K562 (cell line): ENCODE measurements around the gene CAV1. TPM values are rescaled to one million over a fixed set of nuclear protein-coding genes. Genes with fewer than 3 reads are reported as not detected.
A peak's percentile ranks its signal among the peaks of the same experiment; 100 is the strongest.

Source experiments
- ATAC-seq: fragments of 200-7000 bp; cut with Tn5 transposase; 3 replicates; pipeline ENCODE4 v1.9.1; 2020; ENCODE audit warnings: moderate library complexity
- BruUV-seq: library from RNA; stranded (reverse); fragments of 400-500 nt; replicated peaks from 2 replicates; lab custom pipeline; 2021; lab: Mats Ljungman, UMichigan
- CTCF ChIA-PET: fragments of 300-600 bp; formaldehyde crosslinking; extraction: SDS; loops from one replicate; lab custom pipeline; 2021; ENCODE audit warnings: low intra/inter-chr PET ratio; lab: Yijun Ruan, JAX
- POLR2A ChIA-PET: fragments of 300-600, 350-650 bp; sonication (Branson Sonifier 250); formaldehyde crosslinking; extraction: SDS; loops from one replicate; lab custom pipeline; 2021; ENCODE audit warnings: antibody characterized with exemption, inconsistent platforms; lab: Yijun Ruan, JAX
- DNase-seq, 4 experiments: peaks; one replicate each; pipeline versions ENCODE4 v3.0.0 to v3.0.0-alpha.2; 2011 to 2018; ENCODE audit warnings: low spot score in 3 of 4, mixed read lengths in 3 of 4; ENCODE audit errors: extremely low read depth in 1 of 4
- FAIRE-seq: peaks from 2 replicates; lab custom pipeline; 2011; peaks lifted over from hg19 to GRCh38; lab: Jason Lieb, UNC
- H2AFZ ChIP-seq: 2 replicates; pipeline ENCODE4 v1.6.0; 2011; ENCODE audit warnings: low read depth, low read length, control low read depth, inconsistent platforms
- H3K27ac ChIP-seq: fragments of 200-600 bp; 3 replicates; pipeline ENCODE4 v1.8.0; 2011; ENCODE audit warnings: low read depth, mild to moderate bottlenecking, control low read depth, inconsistent platforms, low read length, moderate library complexity, mixed read lengths; ENCODE audit errors: extremely low read depth
- H3K27me3 ChIP-seq, 2 experiments: fragments of 300-600 bp in 1 of 2; 2 replicates in 1 of 2; 3 replicates in 1 of 2; pipeline versions ENCODE4 v1.6.0 to v1.8.0; 2011; ENCODE audit warnings: inconsistent platforms in 2 of 2, low read length in 2 of 2, mild to moderate bottlenecking in 1 of 2, mixed read lengths in 1 of 2, moderate library complexity in 1 of 2; ENCODE audit not compliant: control insufficient read depth in 2 of 2, insufficient read depth in 2 of 2
- H3K36me3 ChIP-seq: fragments of 300-600 bp; 3 replicates; pipeline ENCODE4 v1.8.0; 2011; ENCODE audit warnings: mild to moderate bottlenecking, low read length, inconsistent platforms; ENCODE audit not compliant: control insufficient read depth, insufficient read depth
- H3K4me1 ChIP-seq, 2 experiments: fragments of 200-600 bp in 1 of 2; replicated peaks in 1 of 2; 2 replicates in 1 of 2; 3 replicates in 1 of 2; pipeline versions ENCODE4 v1.5.1 to v1.8.0; 2011; ENCODE audit warnings: inconsistent platforms in 2 of 2, low read length in 2 of 2, mild to moderate bottlenecking in 1 of 2, mixed read lengths in 1 of 2, moderate library complexity in 1 of 2; ENCODE audit not compliant: control insufficient read depth in 2 of 2, insufficient read depth in 2 of 2
- H3K4me2 ChIP-seq: 2 replicates; pipeline ENCODE4 v1.6.1; 2011; ENCODE audit warnings: low read length, control low read depth, inconsistent platforms, mixed read lengths; ENCODE audit not compliant: insufficient read depth
- H3K4me3 ChIP-seq: fragments of 200-600 bp; sonication (generic), shearing (Covaris generic); 2 replicates; pipeline ENCODE4 v1.5.1; 2016; ENCODE audit warnings: control low read depth, inconsistent platforms
- H3K79me2 ChIP-seq: fragments of 200-600 bp; 3 replicates; pipeline ENCODE4 v1.8.0; 2011; ENCODE audit warnings: low read length, inconsistent platforms; ENCODE audit not compliant: control insufficient read depth, insufficient read depth
- H3K9ac ChIP-seq, 2 experiments: 2 replicates each; pipeline versions ENCODE4 v1.6.0 to v1.6.1; 2011; ENCODE audit warnings: low read depth in 2 of 2, low read length in 2 of 2, control low read depth in 1 of 2, inconsistent platforms in 1 of 2, mild to moderate bottlenecking in 1 of 2, mixed read lengths in 1 of 2; ENCODE audit not compliant: insufficient read depth in 1 of 2
- H3K9me1 ChIP-seq: one replicate; pipeline ENCODE4 v1.6.0; 2011; ENCODE audit warnings: inconsistent platforms, mild to moderate bottlenecking, low read length, moderate library complexity; ENCODE audit not compliant: control insufficient read depth, insufficient read depth
- H3K9me3 ChIP-seq: replicated peaks from 2 replicates; pipeline ENCODE4 v1.5.1; 2011; ENCODE audit warnings: low read depth, low read length, inconsistent platforms; ENCODE audit not compliant: control insufficient read depth, insufficient read depth
- H4K20me1 ChIP-seq: replicated peaks from 2 replicates; pipeline ENCODE4 v1.6.1; 2011; ENCODE audit warnings: low read length, inconsistent platforms, mixed read lengths; ENCODE audit not compliant: control insufficient read depth, insufficient read depth
- ETV6 ChIP-seq, 3 experiments: fragments of 150-350 bp in 1 of 3; sonication (generic) in 1 of 3; formaldehyde crosslinking in 1 of 3; IDR thresholded peaks; 2 replicates each; pipeline versions ENCODE4 v1.6.1 to v1.8.0; 2014 to 2022; ENCODE audit warnings: borderline replicate concordance in 2 of 3, low read depth in 2 of 3, antibody characterized with exemption in 1 of 3, low read length in 1 of 3, mild to moderate bottlenecking in 1 of 3, missing genetic modification reagents in 1 of 3
- HDAC1 ChIP-seq, 2 experiments: fragments of 450-650 bp; IDR thresholded peaks; 2 replicates each; pipeline ENCODE4 v1.6.1; 2016 to 2017; ENCODE audit warnings: inconsistent platforms in 1 of 2, mild to moderate bottlenecking in 1 of 2, moderate library complexity in 1 of 2
- MLLT1 ChIP-seq, 2 experiments: fragments of 450-650 bp; IDR thresholded peaks; 2 replicates each; pipeline ENCODE4 v1.6.1; 2016
- SETDB1 ChIP-seq: IDR thresholded peaks from one replicate; pipeline ENCODE4 v1.6.1; 2012; ENCODE audit warnings: low read length, control low read depth, inconsistent platforms
- THRAP3 ChIP-seq: fragments of 450-650 bp; IDR thresholded peaks from 2 replicates; pipeline ENCODE4 v1.6.1; 2016; ENCODE audit warnings: mild to moderate bottlenecking, inconsistent platforms, borderline replicate concordance
- WGBS: fragments of 100-300 bp; shearing (Covaris generic); methylation state at CpG from one replicate; pipeline ENCODE4 v1.1.6; 2016; ENCODE audit warnings: low coverage, mixed read lengths; ENCODE audit not compliant: insufficient coverage; ENCODE audit errors: missing lambda C conversion rate; 5-methylcytosine and 5-hydroxymethylcytosine counted together
- in situ Hi-C: fragments of 300-500 bp; cut with MboI; formaldehyde crosslinking; loops from 4 replicates; pipeline ENCODE4 v1.15.0; 2018; ENCODE audit warnings: inconsistent platforms, mixed read lengths
- intact Hi-C: fragments of 100-400 bp; cut with micrococcal nuclease; formaldehyde crosslinking; loops from 2 replicates; pipeline ENCODE4 v1.14.2; 2022
- polyA plus RNA-seq, 8 experiments: library from polyadenylated mRNA; depleted of rRNA in 4 of 8; stranded (reverse) in 5 of 8; unstranded in 3 of 8; fragments of >200 nt; fragmentation: Nextera tagmentation in 2 of 8; fragmentation: Illumina TruSeq in 1 of 8; extraction: Ambion mirVana in 2 of 8; extraction: Trizol in 1 of 8; gene quantifications; 2 replicates each; pipeline versions ENCODE4 v1.2.1 to v1.2.3, GENCODE V29; 2011 to 2014; ENCODE audit warnings: inconsistent platforms in 1 of 8, missing spikeins in 1 of 8
- total RNA-seq, 7 experiments: library from RNA; depleted of rRNA in 6 of 7; stranded (reverse); fragments of >200 nt in 6 of 7; fragmentation: Illumina TruSeq in 2 of 7; extraction: Trizol in 2 of 7; gene quantifications; 2 replicates each; pipeline versions ENCODE4 v1.2.1 to v1.2.3, GENCODE V29; 2011 to 2021; ENCODE audit warnings: low replicate concordance in 1 of 7
- TF ChIP-seq, protein P1 (sequence below): IDR thresholded peaks from 2 replicates; pipeline ENCODE4 v1.6.1; 2016; ENCODE audit warnings: missing genetic modification characterization, missing compliant biosample characterization
- TF ChIP-seq, protein P2 (sequence below): fragments of 250-450 bp; sonication (Bioruptor Pico); IDR thresholded peaks from 2 replicates; pipeline ENCODE4 v1.6.1; 2021; ENCODE audit warnings: mild to moderate bottlenecking

Gene CAV1
- total and polyA plus RNA-seq, 9 of the 15 experiments (the other 6 are each of a cell fraction or from before 2014, with no cell fraction given), result 0.08 to 1.5 (median 0.63) TPM

DNA sequence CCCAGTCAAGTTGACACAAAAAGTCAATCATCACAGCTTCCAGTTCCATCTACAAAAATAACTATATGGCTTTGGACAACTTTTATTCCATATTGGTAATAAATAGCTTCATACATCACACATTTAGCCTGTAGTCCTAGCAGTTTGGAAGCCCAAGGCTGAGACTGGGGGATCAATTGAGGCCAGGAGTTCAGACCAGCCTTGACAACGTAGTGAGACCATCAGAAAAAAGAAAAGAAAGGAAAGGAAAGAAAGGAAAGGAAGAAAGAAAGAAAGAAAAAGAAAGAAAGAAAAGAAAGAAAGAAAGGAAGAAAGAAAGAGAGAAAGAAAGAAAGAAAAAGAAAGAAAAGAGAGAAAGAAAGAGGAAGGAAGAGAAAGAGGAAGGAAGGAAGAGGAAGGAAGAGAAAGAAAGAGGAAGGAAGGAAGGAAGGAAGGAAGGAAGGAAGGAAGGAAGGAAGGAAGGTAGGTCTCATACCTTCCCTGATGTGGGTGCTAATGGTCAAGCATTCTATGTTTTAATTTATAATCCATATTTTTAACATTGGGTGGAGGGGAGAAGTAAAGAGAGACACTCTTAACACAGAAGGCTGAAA, 37.8 kb downstream of the CAV1 start:
- no peaks in the 10 kb centered on the region for H3K36me3 ChIP-seq
- no peak for FAIRE-seq
- peaks cover 9 to 17% of the 10 kb centered on the region in 2 experiments; a peak in 3 of 5 replicates for H3K27me3 ChIP-seq
- no peaks in the 10 kb centered on the region for H3K9me1 ChIP-seq
- no peaks in the 10 kb centered on the region for H3K9me3 ChIP-seq
- 0 out of 2 replicates have a peak, but pooled peaks have one; percentile 36 for TF ChIP-seq THRAP3
- 0 out of 4 replicates have a peak, but pooled peaks of 1 of the 2 experiments have one; percentile 18 for TF ChIP-seq MLLT1 (IDR thresholded peaks at IDR 0.05)
- TF ChIP-seq HDAC1 (IDR thresholded peaks at IDR 0.05), result 0 out of 4 replicates have a peak, but pooled peaks of 1 of the 2 experiments have one; percentile 26
- TF ChIP-seq, protein P1, sequence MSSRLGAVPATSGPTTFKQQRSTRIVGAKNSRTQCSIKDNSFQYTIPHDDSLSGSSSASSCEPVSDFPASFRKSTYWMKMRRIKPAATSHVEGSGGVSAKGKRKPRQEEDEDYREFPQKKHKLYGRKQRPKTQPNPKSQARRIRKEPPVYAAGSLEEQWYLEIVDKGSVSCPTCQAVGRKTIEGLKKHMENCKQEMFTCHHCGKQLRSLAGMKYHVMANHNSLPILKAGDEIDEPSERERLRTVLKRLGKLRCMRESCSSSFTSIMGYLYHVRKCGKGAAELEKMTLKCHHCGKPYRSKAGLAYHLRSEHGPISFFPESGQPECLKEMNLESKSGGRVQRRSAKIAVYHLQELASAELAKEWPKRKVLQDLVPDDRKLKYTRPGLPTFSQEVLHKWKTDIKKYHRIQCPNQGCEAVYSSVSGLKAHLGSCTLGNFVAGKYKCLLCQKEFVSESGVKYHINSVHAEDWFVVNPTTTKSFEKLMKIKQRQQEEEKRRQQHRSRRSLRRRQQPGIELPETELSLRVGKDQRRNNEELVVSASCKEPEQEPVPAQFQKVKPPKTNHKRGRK (tag), result peak; percentile 91
- TF ChIP-seq, protein P2, sequence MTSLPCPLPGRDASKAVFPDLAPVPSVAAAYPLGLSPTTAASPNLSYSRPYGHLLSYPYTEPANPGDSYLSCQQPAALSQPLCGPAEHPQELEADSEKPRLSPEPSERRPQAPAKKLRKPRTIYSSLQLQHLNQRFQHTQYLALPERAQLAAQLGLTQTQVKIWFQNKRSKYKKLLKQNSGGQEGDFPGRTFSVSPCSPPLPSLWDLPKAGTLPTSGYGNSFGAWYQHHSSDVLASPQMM, result no peak
- no peak for TF ChIP-seq SETDB1
- peak in 1 of 2 experiments; percentile 41; a peak in 1 of 4 replicates for TF ChIP-seq ETV6 (IDR thresholded peaks at IDR 0.05; ENCODE audit: borderline replicate concordance in 1 of 2, low read depth in 2 of 2, low read length in 1 of 2)
- TF ChIP-seq ETV6 (CRISPR knock-in tag; IDR thresholded peaks at IDR 0.05; ENCODE audit: borderline replicate concordance), result no peak
- no peaks in the 10 kb centered on the region for H4K20me1 ChIP-seq
- no peak overlapping the region for H3K27ac ChIP-seq
- POLR2A ChIA-PET, result interaction anchor here (1.7 kb wide), 1 partner anchor 11 kb away, joined by 6 read pairs; no protein-coding TSS in a partner anchor
- in situ Hi-C loops (no loop called here), intact Hi-C loops (no loop called here)
- H3K4me3 ChIP-seq, result no peak overlapping the region
- WGBS, result 0% methylated on average over 1 of the region's 1 CpG
- H3K79me2 ChIP-seq, result no peaks in the 10 kb centered on the region
- CTCF ChIA-PET, result no interaction called here
- H2AFZ ChIP-seq, result no peak overlapping the region
- no peak overlapping the region for H3K4me2 ChIP-seq
- no peak overlapping the region for H3K9ac ChIP-seq
- no peak for DNase-seq
- no TSS peak for BruUV-seq
- no peaks in the 10 kb centered on the region for H3K4me1 ChIP-seq
- ATAC-seq, result no peak
